PC-3 (cell line): Measurements from ENCODE around the gene RABGAP1L.

Experiments used
- CTCF ChIP-seq: fragments of 300-600 bp; sonication (generic); conservative IDR thresholded peaks from 2 replicates; pipeline ENCODE4 v1.5.1; 2017; ENCODE audit warnings: antibody characterized with exemption, low read depth, mild to moderate bottlenecking, low read length
- EZH2 ChIP-seq: fragments of 300-600 bp; sonication (generic); IDR thresholded peaks from one replicate; pipeline ENCODE4 v1.6.1; 2017; ENCODE audit warnings: antibody characterized with exemption, mild to moderate bottlenecking, low read length; ENCODE audit not compliant: unreplicated experiment

GRCh38 chr1:174680101-174680500 is 520.8 kb downstream of the RABGAP1L start:
- no peak for TF ChIP-seq CTCF
- no peak for TF ChIP-seq EZH2
